GM18526 (cell line): Measurements from ENCODE around the gene PICALM.

Source experiments
- POLR2A ChIP-seq: IDR thresholded peaks from 3 replicates; pipeline ENCODE4 v1.6.1; 2011; ENCODE audit not compliant: insufficient read length; ENCODE audit errors: extremely low read depth

The PICALM gene

GRCh38 chr11:86068951-86069407, at the start of gene PICALM:
TSS of gene PICALM (minus strand) at chr11:86069084. CDS start at chr11:86068780, 304 bp downstream.
- TF ChIP-seq POLR2A, result peak; percentile 75

- no peak for TF ChIP-seq POLR2A
These were observed 49.4 kb upstream of the PICALM start for GRCh38 chr11:86118253-86118652.

GRCh38 chr11:86117712-86118063, 48.8 kb upstream of the PICALM start:
- TF ChIP-seq POLR2A, result no peak

- TF ChIP-seq POLR2A, result no peak
These were observed 48.3 kb upstream of the PICALM start for GRCh38 chr11:86117001-86117711.

GRCh38 chr11:86116386-86116726, 47.5 kb upstream of the PICALM start:
- peak; percentile 23 for TF ChIP-seq POLR2A

GRCh38 chr11:86115542-86116385, 46.9 kb upstream of the PICALM start:
- TF ChIP-seq POLR2A, result no peak

GRCh38 chr11:86108890-86109638, 40.2 kb upstream of the PICALM start:
- TF ChIP-seq POLR2A, result no peak

GRCh38 chr11:86108191-86108590, 39.3 kb upstream of the PICALM start:
- no peak for TF ChIP-seq POLR2A

GRCh38 chr11:86106916-86107315, 38.0 kb upstream of the PICALM start:
- TF ChIP-seq POLR2A, result no peak

GRCh38 chr11:86103808-86104207, 34.9 kb upstream of the PICALM start:
- no peak for TF ChIP-seq POLR2A

GRCh38 chr11:86101941-86102407, 33.1 kb upstream of the PICALM start:
- no peak for TF ChIP-seq POLR2A

GRCh38 chr11:86101493-86101892, 32.6 kb upstream of the PICALM start:
- no peak for TF ChIP-seq POLR2A

- no peak for TF ChIP-seq POLR2A
These were observed 31.0 kb upstream of the PICALM start for GRCh38 chr11:86099874-86100273.

- no peak for TF ChIP-seq POLR2A
These were observed 29.1 kb upstream of the PICALM start for GRCh38 chr11:86097980-86098379.

GRCh38 chr11:86091566-86091965, 22.7 kb upstream of the PICALM start:
- TF ChIP-seq POLR2A, result no peak

- TF ChIP-seq POLR2A, result no peak
These were observed 22.2 kb upstream of the PICALM start for GRCh38 chr11:86091086-86091485.

GRCh38 chr11:86089659-86090058, 20.8 kb upstream of the PICALM start:
- no peak for TF ChIP-seq POLR2A
